ENCODE measurements around the gene TMPRSS9.
"Not testable (repeated sequence)": the region's sequence is repeated elsewhere in the genome, so short reads cannot be mapped to it uniquely, and the experiment has no call there.

The TMPRSS9 gene

GRCh38 chr19:2343289-2343982, 16.6 kb upstream of the TMPRSS9 start:
- DNase-seq: no peak

- no peak for DNase-seq
Measured at GRCh38 chr19:2344381-2344870, 15.6 kb upstream of the TMPRSS9 start.

- DNase-seq: no peak
Measured at GRCh38 chr19:2345076-2345475, 15.0 kb upstream of the TMPRSS9 start.

- DNase-seq: peak; percentile 90
Measured at GRCh38 chr19:2345794-2346663, 14.0 kb upstream of the TMPRSS9 start.

GRCh38 chr19:2349818-2350217, 10.2 kb upstream of the TMPRSS9 start:
- not testable (repeated sequence) for DNase-seq

GRCh38 chr19:2350656-2351055, 9.4 kb upstream of the TMPRSS9 start:
- no peak for DNase-seq

GRCh38 chr19:2351591-2351990, 8.5 kb upstream of the TMPRSS9 start:
- DNase-seq: no peak

- DNase-seq: no peak
Measured at GRCh38 chr19:2352121-2352520, 7.9 kb upstream of the TMPRSS9 start.

- no peak for DNase-seq
Measured at GRCh38 chr19:2353159-2353886, 6.7 kb upstream of the TMPRSS9 start.

- DNase-seq: no peak
Measured at GRCh38 chr19:2353887-2354592, 6.0 kb upstream of the TMPRSS9 start.

GRCh38 chr19:2354670-2355069, 5.4 kb upstream of the TMPRSS9 start:
- DNase-seq: no peak

- DNase-seq: no peak
Measured at GRCh38 chr19:2355168-2356035, 4.7 kb upstream of the TMPRSS9 start.

- DNase-seq: no peak
Measured at GRCh38 chr19:2356036-2356646, 3.9 kb upstream of the TMPRSS9 start.

GRCh38 chr19:2357279-2358206, 2.5 kb upstream of the TMPRSS9 start:
- no peak for DNase-seq

- DNase-seq: no peak
Measured at GRCh38 chr19:2358548-2359173, 1.4 kb upstream of the TMPRSS9 start.

GRCh38 chr19:2360833-2361232, 768 bp downstream of the TMPRSS9 start:
- no peak for DNase-seq

GRCh38 chr19:2361246-2362045, 1.4 kb downstream of the TMPRSS9 start:
- DNase-seq: no peak

Measured in NCI-H1105 (cell line).